SH-SY5Y (cell line): Measurements from ENCODE around the gene TMEM50B.

Experiments
- GATA2 ChIP-seq: IDR thresholded peaks from 2 replicates; pipeline ENCODE4 v1.6.1; 2011; ENCODE audit warnings: mild to moderate bottlenecking, low read depth, low read length
- GATA3 ChIP-seq: IDR thresholded peaks from 2 replicates; pipeline ENCODE4 v1.6.1; 2011; ENCODE audit warnings: low read depth, mild to moderate bottlenecking, low read length, moderate library complexity

The TMEM50B gene

GRCh38 chr21:33444499-33444898, 35.3 kb downstream of the TMEM50B start:
- TF ChIP-seq GATA3: no peak
- no peak for TF ChIP-seq GATA2

GRCh38 chr21:33443194-33443593, 36.6 kb downstream of the TMEM50B start:
- no peak for TF ChIP-seq GATA2
- TF ChIP-seq GATA3: no peak

GRCh38 chr21:33441489-33442477, 38.0 kb downstream of the TMEM50B start:
- TF ChIP-seq GATA3 (no peak), GATA2 (no peak)

- TF ChIP-seq GATA2 (no peak), GATA3 (no peak)
Observed at GRCh38 chr21:33437140-33437539, 42.6 kb downstream of the TMEM50B start.

- TF ChIP-seq GATA2 (no peak), GATA3 (no peak)
Observed at GRCh38 chr21:33434770-33435360, 44.9 kb downstream of the TMEM50B start.

GRCh38 chr21:33433425-33434114, 46.2 kb downstream of the TMEM50B start:
- TF ChIP-seq GATA2: no peak
- no peak for TF ChIP-seq GATA3

- TF ChIP-seq GATA2 (no peak), GATA3 (no peak)
Observed at GRCh38 chr21:33433001-33433400, 46.8 kb downstream of the TMEM50B start.

- no peak for TF ChIP-seq GATA2
- TF ChIP-seq GATA3: no peak
Observed at GRCh38 chr21:33432496-33432895, 47.3 kb downstream of the TMEM50B start.

GRCh38 chr21:33430858-33431257, 48.9 kb downstream of the TMEM50B start:
- TF ChIP-seq GATA3: no peak

- no peak for TF ChIP-seq GATA3
- TF ChIP-seq GATA2: no peak
Observed at GRCh38 chr21:33428669-33429068, 51.1 kb downstream of the TMEM50B start.

- TF ChIP-seq GATA2 (no peak), GATA3 (no peak)
Observed at GRCh38 chr21:33427051-33427450, 52.7 kb downstream of the TMEM50B start.

- no peak for TF ChIP-seq GATA2
- TF ChIP-seq GATA3: no peak
Observed at GRCh38 chr21:33425825-33426224, 53.9 kb downstream of the TMEM50B start.

GRCh38 chr21:33424214-33424613, 55.6 kb downstream of the TMEM50B start:
- TF ChIP-seq GATA3 (no peak), GATA2 (no peak)

GRCh38 chr21:33421713-33422393, 57.9 kb downstream of the TMEM50B start:
- TF ChIP-seq GATA3 (no peak), GATA2 (no peak)
